ENCODE measurements around the gene PRKCH.
"Not testable (repeated sequence)": the region's sequence is repeated elsewhere in the genome, so short reads cannot be mapped to it uniquely, and the experiment has no call there.

The PRKCH gene

DNA sequence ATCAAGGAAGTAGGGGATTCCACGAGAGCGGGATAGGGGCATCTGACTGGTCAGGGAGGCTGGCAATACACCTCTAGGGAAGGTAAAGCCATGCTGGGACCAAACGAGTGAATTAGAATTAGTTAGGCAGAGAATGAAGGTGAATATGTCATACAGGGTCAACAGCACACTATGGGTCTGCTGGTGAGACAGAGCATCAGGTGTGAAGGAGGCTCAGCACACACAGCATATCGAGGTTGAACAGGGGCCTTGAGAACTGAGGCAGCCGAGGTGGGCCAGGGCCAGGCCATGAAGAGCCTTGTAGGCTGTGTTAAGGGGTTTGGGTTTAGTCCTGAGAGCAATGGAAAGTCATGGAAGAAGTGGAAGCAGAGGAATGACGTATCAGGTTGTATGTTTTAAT, 137.8 kb downstream of the PRKCH start:
- no peak for DNase-seq (ENCODE audit: low read depth)

DNA sequence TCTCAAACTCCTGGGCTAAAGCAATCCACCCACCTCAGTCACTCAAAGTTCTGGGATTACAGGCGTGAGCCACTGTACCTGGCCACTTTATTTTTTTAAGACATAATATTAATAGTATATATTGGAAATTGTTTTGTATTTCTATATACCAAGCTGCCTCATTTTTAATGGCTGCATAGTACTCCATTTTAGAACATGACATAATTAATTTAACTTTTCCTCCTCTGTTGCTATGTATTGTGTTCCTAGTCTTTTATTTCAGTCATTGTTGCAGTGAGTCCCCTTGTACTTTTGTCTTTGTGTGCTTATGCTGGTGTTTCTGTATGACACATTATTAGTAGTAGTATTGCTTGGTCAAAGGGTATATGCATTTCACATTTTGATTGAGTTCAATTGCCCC, 138.7 kb downstream of the PRKCH start:
- no peak for DNase-seq (ENCODE audit: low read depth)

GRCh38 chr14:61460718-61461611, 139.6 kb downstream of the PRKCH start:
- peak; percentile 50 for DNase-seq (ENCODE audit: low read depth)

DNA sequence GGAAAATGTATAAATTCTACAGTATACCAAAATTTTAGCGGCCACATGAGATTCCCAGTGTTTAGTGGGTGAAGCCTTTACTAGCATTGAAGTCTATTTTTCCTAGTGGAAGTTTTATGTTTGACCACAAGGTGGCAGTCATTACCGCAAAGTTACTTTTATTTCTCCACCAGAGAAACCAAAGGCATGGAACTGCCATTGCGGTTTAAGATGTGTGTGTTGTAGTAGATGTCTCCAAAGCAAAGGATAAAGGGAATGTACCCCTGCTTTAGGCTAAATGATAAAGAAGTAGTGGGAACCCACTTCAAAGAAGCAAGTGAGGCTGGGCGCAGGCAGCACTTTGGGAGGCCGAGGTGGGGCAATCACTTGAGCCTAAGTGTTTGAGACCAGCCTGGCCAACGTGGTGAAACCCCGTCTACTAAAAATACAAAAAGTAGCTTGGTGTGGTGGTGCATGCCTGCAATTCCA, 140.5 kb downstream of the PRKCH start:
- DNase-seq (ENCODE audit: low read depth), result peak; percentile 83

GRCh38 chr14:61462566-61463193, 141.3 kb downstream of the PRKCH start:
- DNase-seq (ENCODE audit: low read depth), result peak; percentile 94

DNA sequence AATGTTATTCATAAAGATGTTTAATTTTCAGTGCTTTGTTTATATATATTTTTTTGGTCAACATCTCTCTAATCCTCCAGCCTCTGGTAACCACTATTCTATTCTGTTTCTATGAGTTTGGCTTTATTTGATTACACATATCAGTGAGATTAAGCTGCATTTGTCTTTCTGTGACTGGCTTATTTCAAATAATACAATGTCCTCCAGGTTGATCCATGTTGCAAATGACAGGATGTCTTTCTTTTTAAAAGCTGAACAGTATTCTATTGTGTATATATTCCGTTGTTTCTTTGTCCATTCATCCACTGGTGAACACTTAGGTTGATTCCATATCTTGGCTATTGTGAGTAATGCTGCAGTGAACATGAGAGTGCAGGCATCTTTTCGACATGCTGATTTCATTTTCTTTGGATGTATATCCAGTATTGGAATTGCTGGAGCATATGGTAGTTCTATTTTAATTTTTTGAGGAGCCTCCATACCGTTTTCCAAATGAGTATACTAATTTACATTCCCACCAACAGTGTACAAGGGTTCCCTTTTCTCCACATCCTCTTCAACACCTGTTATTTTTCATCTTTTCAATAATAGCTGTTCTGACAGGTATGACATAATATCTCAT, 142.4 kb downstream of the PRKCH start:
- DNase-seq (ENCODE audit: low read depth), result no peak

- DNase-seq (ENCODE audit: low read depth), result not testable (repeated sequence)
These were observed 143.4 kb downstream of the PRKCH start for GRCh38 chr14:61464539-61465320.

DNA sequence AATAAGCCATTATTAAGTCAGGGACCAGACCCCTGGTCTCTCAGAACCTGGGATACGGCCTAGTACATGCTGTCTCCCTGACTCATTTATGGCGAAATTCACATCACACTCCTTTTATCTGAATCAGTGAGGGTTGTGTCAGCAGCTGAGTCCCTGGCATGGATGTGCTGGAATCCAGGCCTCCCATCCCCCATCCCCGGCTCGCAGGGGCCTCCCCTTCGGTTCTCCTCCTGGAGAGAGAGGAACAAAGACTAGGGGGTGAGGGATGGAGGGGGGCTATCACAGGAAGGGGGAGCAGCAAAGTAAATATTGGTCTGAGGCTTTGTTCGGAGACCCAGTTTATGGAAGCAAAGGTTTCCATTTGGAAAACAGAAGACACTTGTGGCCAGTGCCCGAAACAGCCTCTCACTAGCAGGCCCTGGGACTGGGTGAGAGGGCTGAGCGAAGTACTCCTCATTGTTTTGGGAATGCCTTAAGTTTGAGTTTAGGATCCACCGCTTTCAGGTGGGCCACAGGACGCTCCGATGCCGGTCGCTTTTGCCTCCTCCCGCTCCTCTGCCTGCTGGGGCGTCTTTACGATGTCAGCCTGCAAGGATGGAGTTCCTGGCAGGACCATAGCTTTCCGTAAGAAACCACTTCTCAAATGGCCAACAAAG, 145.0 kb downstream of the PRKCH start:
- peak; percentile 100 for DNase-seq (ENCODE audit: low read depth)

DNA sequence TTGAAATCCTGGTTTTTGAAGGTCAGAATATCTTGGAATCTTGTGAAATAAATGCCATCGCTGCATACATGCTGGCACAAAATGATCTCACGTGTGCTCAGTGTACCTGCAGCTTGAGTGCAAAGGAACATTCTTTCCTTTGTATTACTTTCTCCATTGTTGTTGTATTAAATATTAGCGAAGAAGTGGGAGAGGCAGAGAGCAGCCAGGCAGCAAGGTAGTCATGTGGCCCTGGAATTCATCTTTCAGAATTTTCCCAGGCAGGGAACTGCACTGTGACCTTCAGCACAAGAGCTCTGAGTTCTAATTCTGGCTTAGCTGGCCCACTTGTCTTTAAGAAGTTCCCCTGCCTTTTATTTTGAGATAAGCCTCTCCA, 145.5 kb downstream of the PRKCH start:
- no peak for DNase-seq (ENCODE audit: low read depth)

DNA sequence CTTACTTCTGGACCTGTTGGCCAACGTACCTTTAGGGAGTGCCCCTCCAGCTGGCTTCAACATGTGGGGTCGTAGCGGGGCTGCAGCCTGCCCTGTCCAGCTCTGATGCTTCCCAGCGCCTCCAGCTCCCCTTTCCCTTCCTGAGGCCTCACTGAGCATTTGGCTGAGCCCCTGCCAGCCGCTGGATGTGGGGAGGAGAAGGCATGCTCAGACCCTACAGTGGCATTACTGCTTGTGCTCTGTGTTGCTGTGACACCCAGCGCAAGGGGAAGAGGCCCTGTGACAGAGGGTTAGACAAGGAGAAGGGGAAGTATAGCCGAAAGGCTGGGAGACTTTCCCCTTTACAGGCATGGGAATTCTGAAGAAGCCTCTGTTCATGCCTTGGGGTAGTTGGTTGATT, 145.9 kb downstream of the PRKCH start:
- no peak for DNase-seq (ENCODE audit: low read depth)

GRCh38 chr14:61468063-61468825, 146.9 kb downstream of the PRKCH start:
- DNase-seq (ENCODE audit: low read depth), result no peak

DNA sequence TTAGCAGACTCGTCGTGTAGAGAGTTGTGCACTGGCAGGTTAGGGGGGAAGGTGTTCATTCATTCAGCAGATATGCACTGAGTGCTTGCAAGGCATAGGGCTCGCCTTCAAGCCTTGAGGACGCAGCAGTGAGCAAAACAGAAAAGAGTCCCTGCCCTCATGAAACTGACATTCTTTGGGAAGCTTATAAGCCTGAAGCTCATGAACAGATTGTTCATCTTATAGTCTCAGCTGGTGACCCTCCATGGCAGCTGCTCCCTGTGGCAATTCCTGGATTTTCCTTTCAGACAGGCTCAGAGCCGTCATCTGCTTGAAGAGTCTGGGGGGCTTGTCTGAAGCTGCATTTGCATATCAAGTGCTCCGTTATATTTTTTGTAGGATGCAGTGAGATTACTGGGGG, 148.4 kb downstream of the PRKCH start:
- no peak for DNase-seq (ENCODE audit: low read depth)

DNA sequence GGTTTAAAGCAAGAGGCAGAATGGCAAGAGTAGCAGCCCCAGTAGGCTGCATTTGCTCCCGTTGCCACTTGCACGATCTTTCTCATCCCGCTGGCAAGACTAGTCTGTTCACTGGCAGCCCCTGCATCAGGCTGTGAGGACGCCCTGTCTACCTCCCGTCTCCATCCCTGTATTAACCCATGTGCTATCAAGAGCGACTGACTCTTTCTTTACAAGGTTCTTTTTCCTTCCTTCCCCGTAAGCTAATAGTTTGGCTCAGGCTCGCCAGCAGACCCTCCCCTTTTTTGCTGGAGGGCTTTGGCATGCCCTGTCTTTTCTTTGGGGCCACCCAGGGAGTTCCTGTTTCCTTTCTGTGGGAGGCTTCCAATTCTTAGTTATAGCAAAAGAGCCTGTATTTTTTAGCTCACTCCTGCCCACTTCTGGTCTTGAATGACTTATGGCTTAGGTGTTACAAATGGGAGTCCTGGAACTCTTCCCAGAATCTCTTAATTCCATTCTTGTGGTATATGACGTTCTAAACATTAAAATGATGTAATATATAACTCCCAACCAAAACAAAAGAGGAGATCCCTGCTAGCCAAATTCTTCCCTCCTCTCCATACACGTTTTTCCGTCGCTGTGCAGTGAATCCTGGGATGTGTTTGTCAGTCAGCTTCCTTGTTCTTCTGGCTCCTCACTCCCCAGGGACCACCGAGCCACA, 149.0 kb downstream of the PRKCH start:
- DNase-seq (ENCODE audit: low read depth), result peak; percentile 99

- no peak for DNase-seq (ENCODE audit: low read depth)
These were observed 149.5 kb downstream of the PRKCH start for GRCh38 chr14:61470961-61471293.

DNA sequence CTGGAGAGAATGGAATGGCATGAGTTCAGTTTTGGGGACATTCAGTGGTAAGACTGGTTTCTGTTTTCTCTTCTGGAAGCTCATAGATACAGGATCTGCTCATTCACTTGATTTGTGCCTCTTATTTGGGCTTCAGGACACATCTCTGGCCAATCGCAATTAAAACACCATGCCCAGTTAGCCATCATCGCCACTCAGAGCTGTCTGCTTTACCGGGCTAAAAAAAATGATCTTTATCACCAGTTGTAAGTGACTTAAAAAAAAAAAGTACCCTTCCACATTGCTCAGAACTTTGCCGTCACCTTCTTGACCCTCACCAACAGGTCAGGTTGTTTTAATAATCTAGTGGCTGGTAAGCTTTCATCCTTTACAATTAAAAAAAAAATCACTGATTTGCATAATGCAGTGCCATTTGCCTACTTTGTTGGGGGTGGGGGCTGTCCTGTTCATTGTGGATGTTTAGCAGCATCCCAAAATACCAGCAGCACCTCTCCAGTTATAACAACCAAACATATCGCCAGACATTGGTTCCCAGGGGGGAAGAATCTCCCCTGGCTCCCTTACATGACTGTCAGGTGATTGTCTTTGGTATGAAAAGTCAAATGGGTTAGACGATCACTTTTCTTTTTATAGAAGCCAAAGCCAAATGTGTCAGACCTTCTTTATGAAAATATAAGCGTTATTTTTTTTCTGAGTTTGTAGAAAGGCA, 150.1 kb downstream of the PRKCH start:
- peak; percentile 43 for DNase-seq (ENCODE audit: low read depth)

GRCh38 chr14:61472011-61472672, 150.8 kb downstream of the PRKCH start:
- DNase-seq (ENCODE audit: low read depth), result peak; percentile 100

DNA sequence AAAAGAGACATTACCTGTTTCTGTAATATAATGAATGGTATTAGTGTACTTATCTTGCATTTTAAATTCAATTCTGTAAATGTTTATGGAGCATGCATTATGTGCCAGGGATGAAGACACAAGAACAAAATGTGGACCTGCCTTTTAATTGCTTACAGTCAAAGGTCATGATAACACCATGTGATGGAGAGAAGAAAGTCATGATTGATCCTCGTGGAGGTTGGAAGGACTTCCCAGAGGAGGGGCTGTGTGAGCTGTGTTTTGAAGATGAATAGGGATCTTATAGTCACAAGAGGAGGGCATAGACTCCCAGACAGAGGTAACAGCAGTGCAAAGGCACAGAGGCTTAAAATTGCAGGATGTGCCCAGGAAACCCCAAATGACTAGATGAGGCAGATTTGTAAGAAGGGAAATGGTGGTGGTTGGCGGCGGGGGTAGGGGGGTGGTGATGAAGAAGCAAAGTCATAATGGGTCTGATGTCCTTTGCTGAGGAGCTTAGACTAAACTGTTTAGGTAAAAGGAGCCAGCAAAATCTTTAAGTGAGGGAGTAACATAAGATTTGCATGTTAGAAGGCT, 151.5 kb downstream of the PRKCH start:
- DNase-seq (ENCODE audit: low read depth), result peak; percentile 56

DNA sequence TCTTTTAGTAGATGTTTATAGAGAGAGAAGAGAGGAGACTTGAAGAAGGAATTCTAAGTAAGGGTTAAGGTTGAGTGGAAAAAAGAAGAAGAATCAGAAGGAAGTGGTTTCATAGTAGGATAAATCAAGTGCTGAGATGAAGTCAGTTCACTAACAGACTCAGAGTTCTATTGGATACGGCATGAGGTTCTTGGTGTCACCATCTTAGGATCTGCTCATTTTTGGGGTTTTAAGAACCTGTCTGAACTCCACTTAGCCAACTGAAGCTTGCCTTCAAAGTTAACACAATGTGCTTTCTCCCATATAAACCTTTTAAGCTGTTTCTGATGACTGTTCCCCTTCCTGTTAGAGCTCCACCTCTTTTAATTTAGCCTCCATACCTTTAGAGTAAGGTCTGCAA, 152.6 kb downstream of the PRKCH start:
- DNase-seq (ENCODE audit: low read depth), result no peak

DNA sequence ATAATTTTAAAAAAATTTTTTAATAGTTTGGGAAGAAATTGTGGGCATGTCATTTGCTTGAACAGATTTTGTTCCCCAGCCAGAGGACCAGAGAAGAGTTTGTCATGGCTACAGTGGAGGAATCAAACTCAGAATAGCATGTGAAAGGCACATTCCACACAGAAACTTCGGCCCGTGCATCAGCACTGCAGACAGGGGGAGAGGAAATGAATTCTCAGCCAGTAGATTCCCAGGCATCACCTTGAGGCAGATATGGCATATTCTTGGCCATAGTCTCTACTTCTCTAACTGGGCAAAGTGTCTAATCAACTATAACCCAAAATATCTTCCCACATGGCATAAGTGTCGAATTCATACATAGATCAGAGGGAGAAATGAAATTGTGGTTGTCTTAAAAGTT, 153.3 kb downstream of the PRKCH start:
- DNase-seq (ENCODE audit: low read depth), result peak; percentile 45
